ENCODE results near the gene RARA. TPM values are rescaled to one million over a fixed set of nuclear protein-coding genes. Genes with fewer than 3 reads are reported as not detected.
A peak's percentile ranks its signal among the peaks of the same experiment; 100 is the strongest.

Gene RARA
- polyA plus RNA-seq, 3 donors from 2014 or later = 4.6 to 12.1 (median 4.6) TPM

DNA sequence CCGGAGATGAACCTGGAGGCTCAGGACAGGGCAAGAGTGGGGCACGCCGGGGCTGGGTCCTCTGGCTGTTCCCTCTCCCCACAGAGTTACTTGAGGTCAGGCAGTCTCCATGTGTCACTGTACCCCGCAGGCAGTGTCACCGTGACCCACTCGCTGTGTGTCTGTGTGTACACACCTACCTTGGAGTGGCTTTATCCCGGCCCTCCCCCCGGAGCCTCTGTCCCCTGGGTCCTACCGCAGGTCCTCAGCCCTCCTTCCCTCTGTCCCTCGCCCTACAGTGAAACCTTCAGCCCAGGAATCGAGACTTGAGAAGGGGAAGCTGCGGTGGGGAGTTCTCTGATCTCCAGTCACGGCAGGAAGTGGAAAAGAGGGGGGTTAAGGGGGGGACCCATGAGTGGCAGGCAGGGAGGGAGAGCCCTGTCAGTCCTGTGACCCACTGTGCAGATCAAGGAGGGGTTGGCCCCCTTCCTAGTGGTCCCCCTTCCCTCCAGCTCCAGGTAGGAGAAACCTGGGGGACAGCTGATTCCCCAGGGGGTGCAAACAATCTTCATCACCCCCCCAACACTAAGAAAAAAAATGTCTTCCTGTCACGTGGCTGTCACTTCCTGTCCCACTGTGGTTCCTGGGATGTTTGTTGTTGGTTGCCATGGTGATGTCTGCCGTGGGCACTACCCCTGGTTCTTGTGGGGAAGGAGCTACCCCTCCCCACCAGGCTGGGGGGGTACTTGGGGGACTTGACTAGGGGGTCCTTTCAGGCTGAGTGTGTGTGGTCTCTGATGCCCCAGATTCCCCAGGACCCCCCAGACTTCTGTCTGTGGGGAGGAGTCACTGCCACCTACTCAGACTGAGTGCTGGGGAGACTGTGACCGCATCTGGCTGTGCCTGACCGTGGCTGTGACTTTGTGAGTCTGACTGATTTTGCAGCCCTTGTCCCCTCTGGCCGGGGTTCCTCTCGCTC, 13.7 kb downstream of the RARA start:
- Mint-ChIP-seq H3K4me3 (peak overlapping the region; percentile 86 to 94 (median 91)), H3K27ac (peak overlapping the region; percentile 99 to 100 (median 100)), H3K27me3 (ENCODE audit: low read depth in 3 of 3) (peaks cover 42 to 46% (median 44%) of the 10 kb centered on the region in 3 donors), H3K4me1 (peaks cover 93 to 94% of the 10 kb centered on the region in 2 donors), H3K9me3 (peaks cover 0 to 4% (median 2%) of the 10 kb centered on the region in 6 donors), H3K36me3 (peaks cover 0 to 4% (median 0%) of the 10 kb centered on the region in 3 donors)
- peak; percentile 99 for DNase-seq

DNA sequence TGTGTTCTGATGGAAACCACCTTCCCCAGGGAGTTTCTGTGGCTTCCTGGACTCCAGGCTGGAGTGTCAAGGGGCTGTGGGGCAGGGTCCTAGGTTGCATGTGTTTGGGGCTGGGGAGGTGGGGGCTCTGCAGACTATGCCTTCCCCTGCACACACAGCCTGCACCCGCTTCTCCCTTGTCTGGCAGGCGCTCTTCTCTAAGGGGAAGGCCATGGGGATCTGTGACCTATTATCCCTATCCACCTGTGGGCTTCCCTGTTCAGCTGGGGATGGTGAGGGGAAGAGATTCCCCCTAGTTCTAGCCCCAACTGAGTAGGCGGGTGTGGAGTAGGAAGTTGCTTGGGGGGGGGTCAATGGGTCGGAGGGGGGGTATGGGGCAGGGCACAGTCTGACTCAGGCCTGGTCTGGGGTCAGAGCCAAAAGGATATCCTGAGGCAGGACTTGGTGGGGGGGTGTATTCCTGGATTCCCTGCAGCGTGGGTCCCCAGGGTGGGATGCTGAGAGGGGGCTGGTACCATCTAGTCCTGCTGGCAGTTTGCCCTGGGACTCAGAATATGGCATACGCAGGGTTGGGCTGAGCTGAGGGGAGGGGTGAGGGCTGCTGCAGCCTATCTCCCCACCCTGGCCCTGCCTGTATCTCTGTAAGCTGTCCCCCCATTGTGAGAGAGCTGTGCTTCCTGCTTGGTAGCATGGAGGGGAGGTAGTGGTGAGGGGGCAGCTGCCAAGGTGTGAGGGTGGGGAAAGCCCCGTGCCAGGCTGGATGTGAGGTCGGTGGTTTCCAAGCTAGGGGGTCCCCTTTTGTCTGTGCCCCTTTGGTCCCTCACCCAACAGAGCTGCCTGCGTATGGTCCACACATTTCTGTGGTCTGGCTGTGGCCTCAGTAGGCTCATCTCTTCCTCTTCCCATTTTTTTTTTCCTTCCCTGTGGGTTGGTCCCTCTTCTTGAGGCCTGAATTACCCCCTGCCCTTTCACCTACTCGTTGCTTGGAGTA, 14.7 kb downstream of the RARA start:
- Mint-ChIP-seq H3K27ac (peak overlapping the region; percentile 99 to 100 (median 100)), H3K4me1 (peaks cover 95% of the 10 kb centered on the region in 2 donors), H3K27me3 (ENCODE audit: low read depth in 3 of 3) (peaks cover 36 to 42% (median 40%) of the 10 kb centered on the region in 3 donors), H3K9me3 (peaks cover 0 to 4% (median 2%) of the 10 kb centered on the region in 6 donors), H3K4me3 (peak overlapping the region; percentile 86 to 94 (median 91)), H3K36me3 (peaks cover 0 to 4% (median 3%) of the 10 kb centered on the region in 3 donors)
- DNase-seq = peak; percentile 80 to 86 (median 81)

DNA sequence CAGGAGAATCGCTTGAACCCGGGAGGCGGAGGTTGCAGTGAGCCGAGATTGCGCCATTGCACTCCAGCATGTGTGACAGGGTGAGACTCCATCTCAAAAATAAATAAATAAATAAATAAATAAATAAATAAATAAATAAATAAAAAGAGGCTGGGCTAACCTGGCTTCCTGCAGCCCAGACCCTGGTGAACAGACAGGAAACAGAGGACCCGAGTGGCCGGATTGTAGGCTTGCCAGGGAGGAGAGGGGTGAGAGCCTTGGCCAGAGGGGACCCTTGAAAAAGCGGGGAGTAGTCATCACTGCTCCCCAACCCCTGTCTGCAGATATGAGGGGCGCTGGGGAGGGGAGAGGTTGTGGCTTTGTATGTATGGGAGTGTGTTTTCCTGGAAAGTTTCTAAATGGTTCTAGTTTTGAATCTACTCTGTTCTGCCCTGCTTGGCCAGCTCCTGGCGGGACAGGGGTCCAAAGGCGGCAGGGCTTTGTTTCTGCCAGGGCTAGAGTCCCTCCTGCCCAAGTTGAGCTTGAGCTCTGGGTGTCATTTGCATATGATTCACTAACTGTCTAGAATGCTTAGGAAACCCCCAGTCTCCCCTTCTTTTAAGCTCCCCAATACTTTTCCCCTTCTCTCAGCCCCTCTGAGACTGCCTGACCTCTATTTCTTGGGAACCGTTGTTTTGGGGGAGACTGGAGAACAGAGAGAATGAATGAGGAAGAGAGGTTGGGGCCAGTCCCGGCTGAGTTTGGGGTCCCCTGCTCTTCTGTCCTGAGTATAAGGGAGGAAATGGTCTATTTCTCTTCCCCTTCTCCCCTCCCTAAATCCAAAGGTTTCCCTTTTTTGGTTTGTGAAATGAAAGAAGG, 16.4 kb downstream of the RARA start:
- peaks cover 0 to 4% (median 2%) of the 10 kb centered on the region in 6 donors for H3K9me3 Mint-ChIP-seq
- no peak for DNase-seq
- H3K27ac Mint-ChIP-seq = peak overlapping the region; percentile 92 to 100 (median 100)
- H3K4me3 Mint-ChIP-seq = peak overlapping the region in 3 of 5 donors; percentile 74 to 88 (median 82)
- peaks cover 89% of the 10 kb centered on the region in 2 donors for H3K4me1 Mint-ChIP-seq
- peaks cover 29 to 32% (median 30%) of the 10 kb centered on the region in 3 donors for H3K27me3 Mint-ChIP-seq (ENCODE audit: low read depth in 3 of 3)
- H3K36me3 Mint-ChIP-seq = peaks cover 3 to 4% (median 3%) of the 10 kb centered on the region in 3 donors

DNA sequence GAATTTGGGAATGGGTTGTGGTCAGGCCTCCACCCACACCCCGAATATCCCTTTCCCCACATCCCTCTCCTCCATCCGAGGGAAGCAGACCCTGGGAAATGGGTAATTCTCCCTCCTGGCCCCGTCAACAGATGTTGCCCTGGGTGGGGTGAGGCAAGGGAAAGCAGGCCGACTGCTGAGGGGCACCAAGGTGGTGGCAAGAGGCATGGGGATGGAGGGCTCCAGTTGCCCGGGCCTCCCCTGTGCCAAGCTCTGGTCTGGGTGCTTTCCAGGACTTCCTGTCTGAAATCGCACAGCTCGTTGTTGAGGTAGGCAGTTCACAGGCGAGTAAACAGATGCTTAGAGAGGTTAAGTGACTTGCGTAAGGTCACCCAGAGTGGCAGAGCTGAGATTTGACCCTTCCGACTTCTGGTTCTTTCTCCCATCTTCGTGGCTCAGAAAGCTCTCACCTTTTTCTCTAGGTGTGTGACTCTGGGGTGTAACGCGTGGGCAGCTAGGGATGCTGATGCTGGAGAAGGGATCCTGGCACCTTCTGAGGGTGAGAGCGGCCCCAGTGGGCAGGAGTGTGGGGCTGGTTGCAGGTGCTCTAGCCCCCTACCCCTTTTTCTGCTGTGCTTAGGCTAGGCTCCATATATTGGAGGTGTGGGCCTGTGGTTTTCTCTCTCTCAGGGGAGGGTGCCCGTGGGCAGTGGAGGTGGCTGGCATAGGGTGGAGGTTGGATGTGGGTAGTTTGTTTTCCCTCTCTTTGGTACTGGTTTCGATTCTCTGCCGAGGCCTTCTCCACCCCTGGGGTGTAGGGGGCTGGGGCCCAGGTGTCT, 17.2 kb downstream of the RARA start:
- Mint-ChIP-seq H3K36me3 (peaks cover 4% of the 10 kb centered on the region in 3 donors), H3K4me1 (peaks cover 89% of the 10 kb centered on the region in 2 donors), H3K27ac (peak overlapping the region; percentile 92 to 100 (median 98)), H3K9me3 (peaks cover 0 to 4% (median 2%) of the 10 kb centered on the region in 6 donors), H3K4me3 (peak overlapping the region; percentile 69 to 88 (median 78)), H3K27me3 (ENCODE audit: low read depth in 3 of 3) (peaks cover 23 to 30% (median 26%) of the 10 kb centered on the region in 3 donors)
- DNase-seq = peak; percentile 68 to 72 (median 71)

DNA sequence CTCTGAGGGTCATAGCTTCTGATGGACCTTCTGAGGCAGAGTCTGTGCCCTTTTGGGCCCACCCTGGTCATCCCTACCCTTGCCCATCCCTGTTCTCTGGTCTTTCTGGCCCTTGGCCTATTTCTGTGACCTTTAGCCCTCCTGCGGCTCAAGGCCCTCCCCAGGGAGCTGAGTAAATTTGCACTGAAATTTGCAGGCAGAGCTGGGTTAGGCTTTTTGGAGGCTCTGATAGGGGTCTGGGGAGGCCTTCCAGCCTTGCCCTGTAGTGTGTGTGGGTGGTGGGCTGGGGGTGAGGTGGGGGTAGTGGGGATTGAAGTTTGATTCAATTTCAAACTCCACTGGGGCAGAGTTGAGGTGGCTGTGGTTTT, 17.8 kb downstream of the RARA start:
- Mint-ChIP-seq H3K27me3 (ENCODE audit: low read depth in 3 of 3) (peaks cover 22 to 29% (median 22%) of the 10 kb centered on the region in 3 donors), H3K4me1 (peaks cover 86 to 89% of the 10 kb centered on the region in 2 donors), H3K27ac (peak overlapping the region; percentile 92 to 100 (median 98)), H3K4me3 (peak overlapping the region; percentile 69 to 88 (median 78)), H3K9me3 (peaks cover 0 to 4% (median 2%) of the 10 kb centered on the region in 6 donors), H3K36me3 (peaks cover 4 to 8% (median 7%) of the 10 kb centered on the region in 3 donors)
- DNase-seq = no peak

DNA sequence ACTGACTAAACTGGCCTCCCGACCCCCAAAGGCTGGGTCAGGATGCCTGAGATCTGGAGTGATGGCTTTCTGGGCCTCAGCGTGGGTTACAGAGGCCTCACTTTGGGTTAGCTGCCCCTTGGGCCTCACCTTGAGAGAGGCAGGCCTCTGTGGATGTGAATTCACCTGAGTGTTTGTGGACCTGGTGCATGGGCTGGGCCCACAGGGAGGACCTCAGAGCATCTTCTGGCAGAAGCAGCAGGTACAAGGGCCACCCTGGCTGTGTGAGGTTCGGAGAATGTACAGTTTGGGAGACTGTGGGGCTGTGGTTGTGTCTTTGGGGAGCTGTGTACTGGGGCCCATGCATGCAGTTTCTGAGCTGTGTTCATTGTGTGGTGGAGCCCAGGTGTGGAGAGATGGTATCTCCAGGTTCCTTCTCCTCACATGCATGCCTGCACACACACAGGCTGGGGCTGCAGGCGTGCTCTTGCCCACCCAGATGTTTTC, 18.3 kb downstream of the RARA start:
- DNase-seq = no peak
- H3K4me3 Mint-ChIP-seq = peak overlapping the region in 4 of 5 donors; percentile 39 to 69 (median 54)

DNA sequence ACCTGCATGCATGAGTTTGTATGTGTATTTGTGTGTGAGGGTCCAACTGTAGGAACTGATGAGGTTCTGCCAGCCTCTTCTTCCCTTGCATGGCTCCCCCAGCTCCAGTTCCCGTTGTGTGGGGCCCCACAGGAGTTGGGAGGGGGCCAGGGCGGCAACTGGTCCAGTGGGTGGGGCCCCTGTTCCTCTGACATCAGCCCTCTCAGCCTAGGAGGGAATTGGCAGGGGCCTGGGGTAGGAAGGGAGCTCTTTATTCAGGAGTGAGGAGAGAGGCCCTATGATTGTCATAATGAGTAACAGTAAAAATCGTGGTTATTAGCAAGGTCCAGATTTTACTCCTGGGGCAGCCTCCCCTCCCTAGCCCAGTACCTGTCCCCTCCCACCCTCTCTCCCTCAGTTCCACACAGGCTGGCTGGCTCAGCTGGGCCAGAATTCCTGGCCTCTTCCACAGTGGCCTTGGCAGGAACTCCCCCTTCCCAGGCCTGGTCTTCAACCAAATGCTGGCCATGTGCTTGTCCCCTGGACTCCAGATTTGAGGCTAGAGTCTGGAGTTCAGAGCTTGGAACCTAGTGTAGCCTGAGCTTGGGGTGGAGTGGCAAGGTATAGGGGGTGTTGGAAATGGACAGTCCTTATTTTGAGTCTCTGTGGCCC, 18.9 kb downstream of the RARA start:
- peaks cover 81 to 84% of the 10 kb centered on the region in 2 donors for H3K4me1 Mint-ChIP-seq

More for the DNA sequence above, 18.3 kb downstream of the RARA start:
- Mint-ChIP-seq H3K27ac (peak overlapping the region; percentile 74 to 100 (median 95)), H3K36me3 (peaks cover 4 to 8% (median 7%) of the 10 kb centered on the region in 3 donors), H3K4me1 (peaks cover 82 to 84% of the 10 kb centered on the region in 2 donors), H3K9me3 (peaks cover 0 to 4% (median 2%) of the 10 kb centered on the region in 6 donors), H3K27me3 (ENCODE audit: low read depth in 3 of 3) (peaks cover 17 to 24% (median 17%) of the 10 kb centered on the region in 3 donors)

DNA sequence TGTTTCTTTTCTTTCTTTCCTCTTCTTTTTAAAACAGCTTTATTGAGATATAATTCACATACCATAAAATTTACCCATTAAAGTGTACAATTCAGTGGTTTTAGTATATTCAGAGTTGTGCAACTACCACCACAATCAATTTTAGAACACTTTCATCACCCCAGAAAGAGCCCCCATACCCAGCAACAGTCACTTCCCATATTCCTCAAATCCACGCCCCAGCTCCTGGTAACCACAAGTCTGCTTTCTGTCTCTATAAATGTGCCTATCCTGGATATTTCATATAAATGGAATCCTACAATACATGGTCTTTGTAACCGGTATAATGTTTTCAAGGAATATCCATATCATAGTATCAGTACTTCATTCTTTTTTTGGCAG, 19.4 kb downstream of the RARA start:
- Mint-ChIP-seq H3K27ac (peak overlapping the region in 5 of 6 donors; percentile 62 to 86 (median 78)), H3K36me3 (peaks cover 3 to 11% (median 11%) of the 10 kb centered on the region in 3 donors), H3K4me1 (peaks cover 76 to 79% of the 10 kb centered on the region in 2 donors), H3K9me3 (no peaks in the 10 kb centered on the region), H3K27me3 (ENCODE audit: low read depth in 3 of 3) (peaks cover 6 to 13% (median 8%) of the 10 kb centered on the region in 3 donors), H3K4me3 (peak overlapping the region in 1 of 5 donors; percentile 28)
- DNase-seq = no peak

More for the DNA sequence above, 18.9 kb downstream of the RARA start:
- Mint-ChIP-seq H3K36me3 (peaks cover 5 to 11% (median 11%) of the 10 kb centered on the region in 3 donors), H3K27me3 (ENCODE audit: low read depth in 3 of 3) (peaks cover 11 to 18% (median 12%) of the 10 kb centered on the region in 3 donors), H3K27ac (peak overlapping the region; percentile 74 to 100 (median 95)), H3K9me3 (peaks cover 0 to 2% (median under 1%) of the 10 kb centered on the region in 6 donors), H3K4me3 (peak overlapping the region in 3 of 5 donors; percentile 24 to 57 (median 39))
- no peak for DNase-seq

DNA sequence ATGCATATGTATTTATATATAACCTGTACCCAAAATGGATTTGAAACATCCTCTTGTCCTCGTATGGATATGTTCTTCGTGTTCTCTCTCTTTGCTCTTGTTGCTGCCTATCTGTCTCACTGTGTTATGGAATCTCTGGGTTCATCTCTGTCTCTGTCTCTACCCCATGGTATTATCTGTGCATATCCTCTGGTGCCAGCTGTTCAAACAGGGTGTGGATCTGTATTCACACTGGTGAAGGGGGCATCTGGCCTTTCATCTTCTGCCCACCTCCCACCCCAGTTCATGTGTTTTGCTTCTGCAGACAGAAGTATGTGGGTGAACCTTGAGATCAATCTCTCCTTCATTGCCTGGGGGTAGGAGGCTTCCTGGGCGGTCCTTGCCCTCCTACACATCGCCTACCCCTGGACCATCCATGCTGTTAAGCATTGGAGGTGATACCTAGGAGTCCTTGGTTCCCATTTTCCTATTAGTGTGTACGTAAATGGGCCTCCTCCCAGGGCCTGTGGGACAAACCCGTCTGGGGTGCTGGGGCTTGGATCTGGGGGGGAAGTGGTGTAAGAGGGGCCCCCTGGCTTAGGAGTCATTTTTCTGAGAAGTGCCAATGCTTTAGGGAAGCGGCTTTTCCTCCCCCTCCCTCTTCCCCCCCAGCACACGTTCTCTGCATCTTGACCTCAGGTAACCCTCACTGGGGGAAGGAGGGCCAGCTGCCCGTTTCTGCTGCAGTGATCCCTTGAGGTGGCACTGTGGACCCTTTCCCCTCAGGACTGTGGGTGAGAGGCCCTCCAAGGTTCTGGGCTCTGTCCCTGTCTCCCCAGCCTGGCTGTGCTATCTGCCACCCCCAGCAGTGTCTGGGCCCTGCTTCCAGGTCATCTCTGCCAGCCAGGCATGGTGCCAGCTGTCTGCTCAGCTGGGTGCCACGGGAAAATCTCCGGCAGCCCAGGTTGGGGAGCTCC, 21.1 kb downstream of the RARA start:
- peak overlapping the region; percentile 2 to 54 (median 15) for H3K4me3 Mint-ChIP-seq
- H3K9me3 Mint-ChIP-seq = no peaks in the 10 kb centered on the region
- H3K27me3 Mint-ChIP-seq (ENCODE audit: low read depth in 3 of 3) = peaks cover 0 to 9% (median 0%) of the 10 kb centered on the region in 3 donors
- peak overlapping the region; percentile 2 to 87 (median 68) for H3K27ac Mint-ChIP-seq
- DNase-seq = no peak
- H3K36me3 Mint-ChIP-seq = peaks cover 3 to 11% (median 11%) of the 10 kb centered on the region in 3 donors
- H3K4me1 Mint-ChIP-seq = peaks cover 70 to 77% of the 10 kb centered on the region in 2 donors

DNA sequence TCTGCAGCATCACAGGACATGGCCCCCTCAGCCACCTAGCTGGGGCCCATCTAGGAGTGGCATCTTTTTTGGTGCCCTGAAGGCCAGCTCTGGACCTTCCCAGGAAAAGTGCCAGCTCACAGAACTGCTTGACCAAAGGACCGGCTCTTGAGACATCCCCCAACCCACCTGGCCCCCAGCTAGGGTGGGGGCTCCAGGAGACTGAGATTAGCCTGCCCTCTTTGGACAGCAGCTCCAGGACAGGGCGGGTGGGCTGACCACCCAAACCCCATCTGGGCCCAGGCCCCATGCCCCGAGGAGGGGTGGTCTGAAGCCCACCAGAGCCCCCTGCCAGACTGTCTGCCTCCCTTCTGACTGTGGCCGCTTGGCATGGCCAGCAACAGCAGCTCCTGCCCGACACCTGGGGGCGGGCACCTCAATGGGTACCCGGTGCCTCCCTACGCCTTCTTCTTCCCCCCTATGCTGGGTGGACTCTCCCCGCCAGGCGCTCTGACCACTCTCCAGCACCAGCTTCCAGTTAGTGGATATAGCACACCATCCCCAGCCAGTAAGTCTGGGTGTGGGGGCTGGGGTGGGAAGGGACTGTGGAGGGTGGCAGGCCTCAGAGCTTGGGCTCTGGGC, 22.0 kb downstream of the RARA start:
- peak overlapping the region in 5 of 6 donors; percentile 26 to 80 (median 58) for H3K27ac Mint-ChIP-seq
- DNase-seq = no peak
- H3K9me3 Mint-ChIP-seq = no peaks in the 10 kb centered on the region
- H3K36me3 Mint-ChIP-seq = peaks cover 3 to 11% (median 11%) of the 10 kb centered on the region in 3 donors
- peak overlapping the region in 1 of 5 donors; percentile 40 for H3K4me3 Mint-ChIP-seq
- H3K4me1 Mint-ChIP-seq = peaks cover 61 to 72% of the 10 kb centered on the region in 2 donors
- H3K27me3 Mint-ChIP-seq (ENCODE audit: low read depth in 3 of 3) = peaks cover 0 to 4% (median 2%) of the 10 kb centered on the region in 3 donors
